Right lobe of liver (tissue), 6 donors: ENCODE measurements around the gene MREG. TPM values are rescaled to one million over a fixed set of nuclear protein-coding genes. Genes with fewer than 3 reads are reported as not detected.
"Not testable (repeated sequence)": the region's sequence is repeated elsewhere in the genome, so short reads cannot be mapped to it uniquely, and the experiment has no call there.

Experiments
- ATAC-seq, 4 donors: fragments of 200-7000 bp; cut with Tn5 transposase; one replicate each; pipeline ENCODE4 v1.9.1; 2020; ENCODE audit warnings: mild to moderate bottlenecking in 4 of 4, moderate library complexity in 4 of 4
- DNase-seq, 3 donors: peaks; one replicate each; pipeline ENCODE4 v3.0.0-alpha.2; 2020
- H3K27ac ChIP-seq, 3 donors: fragments of 200-600 bp; one replicate each; pipeline ENCODE4 v1.8.0; 2022
- H3K27me3 ChIP-seq, 2 donors: fragments of 200-600 bp; one replicate each; pipeline ENCODE4 v1.8.0; 2022
- H3K36me3 ChIP-seq, 4 donors: fragments of 200-600 bp; sonication (generic) in 1 of 4; one replicate each; pipeline versions ENCODE4 v1.5.1 to v1.8.0; 2017 to 2022; ENCODE audit warnings: control low read depth in 1 of 4
- H3K4me1 ChIP-seq, 4 donors: fragments of 200-600 bp; sonication (generic) in 1 of 4; one replicate each; pipeline versions ENCODE4 v1.5.1 to v1.8.0; 2017 to 2022; ENCODE audit warnings: control low read depth in 1 of 4
- H3K4me3 ChIP-seq, 3 donors: fragments of 200-600 bp; one replicate each; pipeline ENCODE4 v1.8.0; 2022
- H3K9me3 ChIP-seq, 4 donors: fragments of 200-600 bp; sonication (generic) in 1 of 4; one replicate each; pipeline versions ENCODE4 v1.5.1 to v1.8.0; 2017 to 2022; ENCODE audit warnings: control low read depth in 1 of 4
- CTCF ChIP-seq, 4 donors: fragments of 200-600 bp in 3 of 4; fragments of 450-650 bp in 1 of 4; IDR thresholded peaks; one replicate each; pipeline versions ENCODE4 v1.5.1 to v1.8.0; 2016 to 2022; ENCODE audit warnings: antibody characterized with exemption in 4 of 4, mild to moderate bottlenecking in 2 of 4
- POLR2A ChIP-seq: fragments of 450-650 bp; IDR thresholded peaks from one replicate; pipeline ENCODE4 v1.6.1; 2017; ENCODE audit warnings: antibody characterized with exemption, mild to moderate bottlenecking
- WGBS: methylation state at CpG from one replicate; pipeline ENCODE4 v1.1.6; 2018; ENCODE audit warnings: low coverage, low lambda C conversion rate; ENCODE audit not compliant: insufficient coverage; ENCODE audit errors: missing lambda C conversion rate; 5-methylcytosine and 5-hydroxymethylcytosine counted together
- intact Hi-C, 2 donors: fragments of 100-400 bp; cut with DNase I; formaldehyde crosslinking; loops; one replicate each; pipeline versions ENCODE4 v1.11.2 to v1.14.1; 2022
- total RNA-seq, 6 experiments: library from RNA; depleted of rRNA in 2 of 6; stranded (reverse); fragments of >200 nt in 2 of 6; fragmentation: NEBNext Ultra II Directional in 3 of 6; extraction: Animal tissue kit (Norgen Biotek cat#: 25700) in 3 of 6; gene quantifications; one replicate each; pipeline versions ENCODE4 v1.1.0 to v1.2.4, GENCODE V29; 2016 to 2023
- donor health status: DM: no; HTN: yes; CAD: no.
- donor health status: DM: no; HTN: no; CAD: no.
- donor health status: DM: no; HTN: no; CAD: no.
- donor health status: DM: no; HTN: yes; CAD: no.
- donor health status: DM: no; HTN: yes; CAD: no.

The MREG gene
- total RNA-seq, 6 experiments from 2014 or later = 2.0 to 9.6 (median 5.0) TPM

GRCh38 chr2:215929602-215930335 lies 83.6 kb downstream of the MREG start:
- DNase-seq (no peak), ATAC-seq (peak in 1 of 4 donors; percentile 37)
- H3K27me3 ChIP-seq = no peaks in the 10 kb centered on the region
- no peaks in the 10 kb centered on the region for H3K36me3 ChIP-seq
- H3K4me3 ChIP-seq = no peak overlapping the region
- no peaks in the 10 kb centered on the region for H3K9me3 ChIP-seq
- WGBS = 75% methylated on average over 6 of the region's 6 CpGs
- TF ChIP-seq POLR2A (no peak), CTCF (IDR thresholded peaks at IDR 0.05) (no peak)
- H3K27ac ChIP-seq = no peak overlapping the region
- no peaks in the 10 kb centered on the region for H3K4me1 ChIP-seq
- intact Hi-C loops = no loop called here

GRCh38 chr2:215928086-215928485 lies 85.3 kb downstream of the MREG start:
- intact Hi-C loops = no loop called here
- 63% methylated on average over 10 of the region's 11 CpGs for WGBS
- Histone ChIP-seq H3K36me3 (no peaks in the 10 kb centered on the region), H3K4me1 (no peaks in the 10 kb centered on the region), H3K27ac (no peak overlapping the region), H3K4me3 (no peak overlapping the region), H3K27me3 (no peaks in the 10 kb centered on the region), H3K9me3 (no peaks in the 10 kb centered on the region)
- DNase-seq = no peak
- TF ChIP-seq POLR2A (no peak), CTCF (IDR thresholded peaks at IDR 0.05) (no peak)
- ATAC-seq = no peak

- H3K9me3 ChIP-seq, intact Hi-C loops, H3K4me3 ChIP-seq, H3K27me3 ChIP-seq, ATAC-seq, H3K27ac ChIP-seq, DNase-seq, H3K36me3 ChIP-seq, H3K4me1 ChIP-seq: not testable (repeated sequence)
- WGBS = 93% methylated on average over 6 of the region's 6 CpGs
These were observed 86.4 kb downstream of the MREG start for GRCh38 chr2:215926992-215927391.

- ATAC-seq = peak in 1 of 4 donors; percentile 24
- H3K27ac ChIP-seq = no peak overlapping the region
- no peak for TF ChIP-seq POLR2A
- no peak for TF ChIP-seq CTCF (IDR thresholded peaks at IDR 0.05)
- H3K9me3 ChIP-seq = no peaks in the 10 kb centered on the region
- peak in 1 of 3 donors; percentile 38 for DNase-seq
- H3K36me3 ChIP-seq = no peaks in the 10 kb centered on the region
- intact Hi-C loops = no loop called here
- no peaks in the 10 kb centered on the region for H3K27me3 ChIP-seq
- 53% methylated on average over 3 of the region's 3 CpGs for WGBS
- H3K4me1 ChIP-seq = no peaks in the 10 kb centered on the region
- no peak overlapping the region for H3K4me3 ChIP-seq
These were observed 91.5 kb downstream of the MREG start for GRCh38 chr2:215921895-215922294.

GRCh38 chr2:215920244-215921100 lies 92.9 kb downstream of the MREG start:
- H3K4me1 ChIP-seq = no peaks in the 10 kb centered on the region
- TF ChIP-seq POLR2A (no peak), CTCF (IDR thresholded peaks at IDR 0.05) (peak; percentile 82 to 90 (median 84))
- ATAC-seq (peak; percentile 97 to 100 (median 99)), DNase-seq (peak in 2 of 3 donors; percentile 51 to 68)
- no peaks in the 10 kb centered on the region for H3K36me3 ChIP-seq
- no peak overlapping the region for H3K4me3 ChIP-seq
- no peak overlapping the region for H3K27ac ChIP-seq
- no peaks in the 10 kb centered on the region for H3K9me3 ChIP-seq
- H3K27me3 ChIP-seq = no peaks in the 10 kb centered on the region
- intact Hi-C loops = no loop called here
- WGBS = 21% methylated on average over 7 of the region's 8 CpGs
